ENCODE results near the gene GABARAP.

GRCh38 chr17:7208027-7208571 lies 34.1 kb downstream of the GABARAP start:
- no peak for TF ChIP-seq CTCF (IDR thresholded peaks at IDR 0.05)
- TF ChIP-seq EZH2 (IDR thresholded peaks at IDR 0.05; ENCODE audit: borderline replicate concordance, insufficient read depth, low read depth, low read length, poor library complexity, severe bottlenecking), result no peak

Measured in B cell (primary cell).